GM21737 (cell line): ENCODE results near the gene ZNF483.
A peak's percentile ranks its signal among the peaks of the same experiment; 100 is the strongest.
"Not testable (repeated sequence)": the region's sequence is repeated elsewhere in the genome, so short reads cannot be mapped to it uniquely, and the experiment has no call there.

Experiments used
- ATAC-seq: cut with Tn5 transposase; IDR thresholded peaks from one replicate; pipeline ENCODE4 v1.9.1; 2021; ENCODE audit warnings: mild to moderate bottlenecking, moderate library complexity; ENCODE audit not compliant: unreplicated experiment

ZNF483 gene

GRCh38 chr9:111525056-111525977 is at the start of gene ZNF483:
TSS of gene ZNF483 (plus strand) at chr9:111525179. CDS start at chr9:111527396, 2,217 bp downstream.
- no peak for ATAC-seq

GRCh38 chr9:111475195-111475594 is 49.8 kb upstream of the ZNF483 start:
- ATAC-seq: no peak

GRCh38 chr9:111477677-111478076 is 47.3 kb upstream of the ZNF483 start:
- no peak for ATAC-seq

GRCh38 chr9:111481885-111482636 is 42.9 kb upstream of the ZNF483 start:
- ATAC-seq: no peak

- ATAC-seq: peak; percentile 61
Measured at GRCh38 chr9:111482694-111483438, 42.1 kb upstream of the ZNF483 start.

GRCh38 chr9:111483439-111483857 is 41.5 kb upstream of the ZNF483 start:
- peak; percentile 38 for ATAC-seq

GRCh38 chr9:111483858-111484571 is 41.0 kb upstream of the ZNF483 start, which contains the start of gene ECPAS:
TSS of gene ECPAS (minus strand) at chr9:111484383. CDS start at chr9:111472918, 11,465 bp downstream.
- ATAC-seq: peak; percentile 51

GRCh38 chr9:111484572-111484894 is 40.4 kb upstream of the ZNF483 start:
- ATAC-seq: no peak

GRCh38 chr9:111497196-111497595 is 27.8 kb upstream of the ZNF483 start:
- not testable (repeated sequence) for ATAC-seq

GRCh38 chr9:111501005-111501562 is 23.9 kb upstream of the ZNF483 start:
- no peak for ATAC-seq

- no peak for ATAC-seq
Measured at GRCh38 chr9:111501648-111502047, 23.3 kb upstream of the ZNF483 start.

GRCh38 chr9:111502506-111502905 is 22.5 kb upstream of the ZNF483 start:
- ATAC-seq: no peak

- not testable (repeated sequence) for ATAC-seq
Measured at GRCh38 chr9:111511581-111511980, 13.4 kb upstream of the ZNF483 start.

GRCh38 chr9:111514967-111515366 is 10.0 kb upstream of the ZNF483 start:
- no peak for ATAC-seq

- ATAC-seq: no peak
Measured at GRCh38 chr9:111516061-111516465, 8.9 kb upstream of the ZNF483 start.

GRCh38 chr9:111524731-111525055 is 286 bp upstream of the ZNF483 start:
- ATAC-seq: no peak

GRCh38 chr9:111527347-111527746 is 2.4 kb downstream of the ZNF483 start:
- ATAC-seq: no peak

- no peak for ATAC-seq
Measured at GRCh38 chr9:111529787-111530186, 4.8 kb downstream of the ZNF483 start.

- ATAC-seq: no peak
Measured at GRCh38 chr9:111531716-111532115, 6.7 kb downstream of the ZNF483 start.

GRCh38 chr9:111533099-111533790 is 8.3 kb downstream of the ZNF483 start:
- ATAC-seq: no peak
